Duodenal mucosa (tissue), 2 donors: ENCODE results near the gene CTBP2.

Experiments
- H3K27ac ChIP-seq: one replicate; pipeline ENCODE4 v1.7.0; 2013; ENCODE audit warnings: low read depth, low read length
- H3K27me3 ChIP-seq, 2 donors: one replicate each; pipeline ENCODE4 v1.7.0; 2013; ENCODE audit warnings: low read length in 2 of 2, control low read depth in 1 of 2; ENCODE audit not compliant: insufficient read depth in 2 of 2, control insufficient read depth in 1 of 2
- H3K36me3 ChIP-seq, 2 donors: one replicate each; pipeline ENCODE4 v1.7.0; 2013; ENCODE audit warnings: low read length in 2 of 2, control low read depth in 1 of 2; ENCODE audit not compliant: insufficient read depth in 2 of 2, control insufficient read depth in 1 of 2
- H3K4me1 ChIP-seq, 2 donors: one replicate each; pipeline ENCODE4 v1.7.0; 2013; ENCODE audit warnings: low read length in 2 of 2, control low read depth in 1 of 2; ENCODE audit not compliant: insufficient read depth in 2 of 2, control insufficient read depth in 1 of 2
- H3K4me3 ChIP-seq, 2 donors: one replicate each; pipeline ENCODE4 v1.7.0; 2013; ENCODE audit warnings: low read length in 2 of 2, low read depth in 1 of 2
- H3K9ac ChIP-seq, 2 donors: one replicate each; pipeline ENCODE4 v1.7.0; 2013; ENCODE audit warnings: low read length in 2 of 2, low read depth in 1 of 2
- H3K9me3 ChIP-seq, 2 donors: one replicate each; pipeline ENCODE4 v1.7.0; 2013; ENCODE audit warnings: low read length in 2 of 2, control low read depth in 1 of 2; ENCODE audit not compliant: control insufficient read depth in 1 of 2

CTBP2 gene

GRCh38 chr10:125107166-125107949 lies 53.0 kb downstream of the CTBP2 start:
- no peak overlapping the region for H3K9ac ChIP-seq
- no peak overlapping the region for H3K27ac ChIP-seq
- no peaks in the 10 kb centered on the region for H3K9me3 ChIP-seq
- peaks cover 10 to 39% of the 10 kb centered on the region in 2 donors for H3K36me3 ChIP-seq
- H3K4me1 ChIP-seq: peaks cover 22 to 25% of the 10 kb centered on the region in 2 donors
- no peak overlapping the region for H3K4me3 ChIP-seq
- no peaks in the 10 kb centered on the region for H3K27me3 ChIP-seq

- no peaks in the 10 kb centered on the region for H3K27me3 ChIP-seq
- no peak overlapping the region for H3K27ac ChIP-seq
- H3K4me3 ChIP-seq: no peak overlapping the region
- peaks cover 10 to 41% of the 10 kb centered on the region in 2 donors for H3K36me3 ChIP-seq
- no peaks in the 10 kb centered on the region for H3K9me3 ChIP-seq
- H3K4me1 ChIP-seq: peaks cover 26 to 27% of the 10 kb centered on the region in 2 donors
- H3K9ac ChIP-seq: no peak overlapping the region
Measured at GRCh38 chr10:125106586-125106985, 53.8 kb downstream of the CTBP2 start.

GRCh38 chr10:125105706-125106255 lies 54.6 kb downstream of the CTBP2 start:
- no peak overlapping the region for H3K27ac ChIP-seq
- peaks cover 22 to 24% of the 10 kb centered on the region in 2 donors for H3K4me1 ChIP-seq
- peaks cover 10 to 47% of the 10 kb centered on the region in 2 donors for H3K36me3 ChIP-seq
- no peaks in the 10 kb centered on the region for H3K27me3 ChIP-seq
- H3K9ac ChIP-seq: no peak overlapping the region
- no peak overlapping the region for H3K4me3 ChIP-seq
- H3K9me3 ChIP-seq: no peaks in the 10 kb centered on the region

- no peak overlapping the region for H3K27ac ChIP-seq
- no peak overlapping the region for H3K9ac ChIP-seq
- H3K9me3 ChIP-seq: no peaks in the 10 kb centered on the region
- H3K36me3 ChIP-seq: peaks cover 10 to 47% of the 10 kb centered on the region in 2 donors
- H3K4me3 ChIP-seq: no peak overlapping the region
- H3K27me3 ChIP-seq: no peaks in the 10 kb centered on the region
- H3K4me1 ChIP-seq: peaks cover 22 to 24% of the 10 kb centered on the region in 2 donors
Measured at GRCh38 chr10:125105155-125105554, 55.2 kb downstream of the CTBP2 start.

- Histone ChIP-seq H3K36me3 (peaks cover 7 to 45% of the 10 kb centered on the region in 2 donors), H3K27ac (no peak overlapping the region), H3K9ac (no peak overlapping the region), H3K9me3 (no peaks in the 10 kb centered on the region), H3K27me3 (no peaks in the 10 kb centered on the region), H3K4me3 (no peak overlapping the region), H3K4me1 (peaks cover 22 to 24% of the 10 kb centered on the region in 2 donors)
Measured at GRCh38 chr10:125104559-125104958, 55.8 kb downstream of the CTBP2 start.

GRCh38 chr10:125103924-125104323 lies 56.4 kb downstream of the CTBP2 start:
- H3K27ac ChIP-seq: no peak overlapping the region
- H3K36me3 ChIP-seq: peaks cover 7 to 44% of the 10 kb centered on the region in 2 donors
- no peak overlapping the region for H3K9ac ChIP-seq
- no peaks in the 10 kb centered on the region for H3K27me3 ChIP-seq
- peaks cover 22 to 24% of the 10 kb centered on the region in 2 donors for H3K4me1 ChIP-seq
- H3K9me3 ChIP-seq: no peaks in the 10 kb centered on the region
- H3K4me3 ChIP-seq: no peak overlapping the region

GRCh38 chr10:125103466-125103865 lies 56.9 kb downstream of the CTBP2 start:
- H3K27ac ChIP-seq: no peak overlapping the region
- no peaks in the 10 kb centered on the region for H3K9me3 ChIP-seq
- H3K36me3 ChIP-seq: peaks cover 6 to 44% of the 10 kb centered on the region in 2 donors
- peak overlapping the region in 1 of 2 donors; percentile 26 for H3K9ac ChIP-seq
- no peak overlapping the region for H3K4me3 ChIP-seq
- peaks cover 22 to 24% of the 10 kb centered on the region in 2 donors for H3K4me1 ChIP-seq
- no peaks in the 10 kb centered on the region for H3K27me3 ChIP-seq

- Histone ChIP-seq H3K36me3 (peaks cover 0 to 42% of the 10 kb centered on the region in 2 donors), H3K4me1 (peaks cover 22 to 24% of the 10 kb centered on the region in 2 donors), H3K4me3 (no peak overlapping the region), H3K27me3 (no peaks in the 10 kb centered on the region), H3K9me3 (no peaks in the 10 kb centered on the region), H3K9ac (no peak overlapping the region), H3K27ac (no peak overlapping the region)
Measured at GRCh38 chr10:125102821-125103220, 57.5 kb downstream of the CTBP2 start.

- Histone ChIP-seq H3K27ac (no peak overlapping the region), H3K9ac (no peak overlapping the region), H3K4me1 (peaks cover 22 to 24% of the 10 kb centered on the region in 2 donors)
Measured at GRCh38 chr10:125102246-125102645, 58.1 kb downstream of the CTBP2 start.

GRCh38 chr10:125101581-125101980 lies 58.8 kb downstream of the CTBP2 start:
- no peak overlapping the region for H3K4me3 ChIP-seq
- no peak overlapping the region for H3K27ac ChIP-seq
- H3K36me3 ChIP-seq: peaks cover 0 to 33% of the 10 kb centered on the region in 2 donors
- peaks cover 22 to 24% of the 10 kb centered on the region in 2 donors for H3K4me1 ChIP-seq
- no peaks in the 10 kb centered on the region for H3K9me3 ChIP-seq
- no peaks in the 10 kb centered on the region for H3K27me3 ChIP-seq
- H3K9ac ChIP-seq: no peak overlapping the region

More at GRCh38 chr10:125102246-125102645, 58.1 kb downstream of the CTBP2 start:
- peaks cover 0 to 39% of the 10 kb centered on the region in 2 donors for H3K36me3 ChIP-seq
- no peaks in the 10 kb centered on the region for H3K9me3 ChIP-seq
- H3K27me3 ChIP-seq: no peaks in the 10 kb centered on the region
- no peak overlapping the region for H3K4me3 ChIP-seq
